Thyroid gland (tissue), 4 donors: ENCODE results near the gene PLEKHA8. TPM values are rescaled to one million over a fixed set of nuclear protein-coding genes. Genes with fewer than 3 reads are reported as not detected.
A peak's percentile ranks its signal among the peaks of the same experiment; 100 is the strongest.

Experiments used
- DNase-seq, 2 donors: peaks; one replicate each; pipeline ENCODE4 v3.0.0-alpha.2; 2019
- H3K27ac ChIP-seq, 3 donors: fragments of 200-600 bp; sonication (generic); 1 replicate in 2 of 3; 2 replicates in 1 of 3; pipeline ENCODE4 v1.5.1; 2016 to 2019; ENCODE audit warnings: mild to moderate bottlenecking in 1 of 3, moderate library complexity in 1 of 3
- H3K27me3 ChIP-seq: fragments of 200-600 bp; sonication (generic); one replicate; pipeline ENCODE4 v1.5.1; 2019
- H3K36me3 ChIP-seq, 2 donors: fragments of 200-600 bp; sonication (generic); one replicate each; pipeline ENCODE4 v1.5.1; 2016 to 2019
- H3K4me1 ChIP-seq, 2 donors: fragments of 200-600 bp; sonication (generic); one replicate each; pipeline ENCODE4 v1.5.1; 2017 to 2019
- H3K4me3 ChIP-seq, 3 donors: fragments of 200-600 bp; sonication (generic); replicated peaks in 1 of 3; 1 replicate in 2 of 3; 2 replicates in 1 of 3; pipeline ENCODE4 v1.5.1; 2016; ENCODE audit warnings: mild to moderate bottlenecking in 1 of 3
- H3K9me3 ChIP-seq: fragments of 200-600 bp; sonication (generic); one replicate; pipeline ENCODE4 v1.5.1; 2017
- CTCF ChIP-seq, 6 experiments: fragments of 200-600 bp in 3 of 6; fragments of 450-650 bp in 3 of 6; sonication (generic) in 3 of 6; IDR thresholded peaks; one replicate each; pipeline ENCODE4 v1.5.1; 2016 to 2019; ENCODE audit warnings: antibody characterized with exemption in 6 of 6, mild to moderate bottlenecking in 2 of 6, inconsistent platforms in 1 of 6, moderate library complexity in 1 of 6
- POLR2A ChIP-seq, 2 donors: fragments of 450-650 bp; IDR thresholded peaks; one replicate each; pipeline ENCODE4 v1.6.1; 2017; ENCODE audit warnings: antibody characterized with exemption in 2 of 2, mild to moderate bottlenecking in 2 of 2, moderate library complexity in 1 of 2
- WGBS, 2 donors: methylation state at CpG; one replicate each; pipeline ENCODE4 v1.1.5; 2017; 5-methylcytosine and 5-hydroxymethylcytosine counted together
- intact Hi-C: fragments of 100-400 bp; cut with DNase I; formaldehyde crosslinking; loops from one replicate; pipeline ENCODE4 v1.15.1; 2023
- total RNA-seq, 4 donors: library from RNA; depleted of rRNA; stranded (reverse); fragments of >200 nt; gene quantifications; one replicate each; pipeline ENCODE4 v1.2.3, GENCODE V29; 2016

PLEKHA8 gene
- total RNA-seq, 4 donors from 2014 or later: 7.1 to 13.3 (median 8.8) TPM

- Histone ChIP-seq H3K36me3 (no peaks in the 10 kb centered on the region), H3K27me3 (no peaks in the 10 kb centered on the region), H3K4me3 (peak overlapping the region in 1 of 3 donors; percentile 73), H3K27ac (peak overlapping the region in 2 of 3 donors; percentile 81 to 89), H3K9me3 (no peaks in the 10 kb centered on the region), H3K4me1 (peaks cover 6 to 23% of the 10 kb centered on the region in 2 donors)
- intact Hi-C loops: loop anchor here (10.0 kb wide), 1 partner anchor 112 kb away; the partner anchor contains the start of genes FKBP14 and PLEKHA8
- TF ChIP-seq POLR2A (IDR thresholded peaks at IDR 0.05) (no peak), CTCF (IDR thresholded peaks at IDR 0.05) (no peak)
- DNase-seq: no peak
- 78 to 88% methylated on average over 7 of the region's 7 CpGs for WGBS, 2 donors
These were observed 108.7 kb downstream of the PLEKHA8 start for GRCh38 chr7:30136743-30137485.

GRCh38 chr7:30139836-30140384, 111.7 kb downstream of the PLEKHA8 start:
- DNase-seq: no peak
- 78 to 86% methylated on average over 4 of the region's 4 CpGs for WGBS, 2 donors
- no peak overlapping the region for H3K4me3 ChIP-seq
- TF ChIP-seq POLR2A (IDR thresholded peaks at IDR 0.05) (no peak), CTCF (IDR thresholded peaks at IDR 0.05) (no peak)
- no peaks in the 10 kb centered on the region for H3K36me3 ChIP-seq
- H3K4me1 ChIP-seq: peaks cover 21 to 46% of the 10 kb centered on the region in 2 donors
- H3K27ac ChIP-seq: no peak overlapping the region
- intact Hi-C loops: loop anchor here (10.0 kb wide), 1 partner anchor 115 kb away; the partner anchor contains the start of genes FKBP14 and PLEKHA8
- H3K27me3 ChIP-seq: no peaks in the 10 kb centered on the region
- no peaks in the 10 kb centered on the region for H3K9me3 ChIP-seq

GRCh38 chr7:30140456-30140855, 112.2 kb downstream of the PLEKHA8 start:
- H3K4me1 ChIP-seq: peaks cover 21 to 46% of the 10 kb centered on the region in 2 donors
- H3K36me3 ChIP-seq: no peaks in the 10 kb centered on the region
- TF ChIP-seq POLR2A (IDR thresholded peaks at IDR 0.05) (no peak), CTCF (IDR thresholded peaks at IDR 0.05) (no peak)
- H3K27me3 ChIP-seq: no peaks in the 10 kb centered on the region
- no peaks in the 10 kb centered on the region for H3K9me3 ChIP-seq
- no peak overlapping the region for H3K4me3 ChIP-seq
- intact Hi-C loops: no loop called here
- H3K27ac ChIP-seq: no peak overlapping the region
- 93 to 95% methylated on average over 3 of the region's 3 CpGs for WGBS, 2 donors
- DNase-seq: no peak

- Histone ChIP-seq H3K4me3 (no peak overlapping the region), H3K4me1 (peaks cover 17 to 32% of the 10 kb centered on the region in 2 donors), H3K27ac (peak overlapping the region; percentile 18 to 82 (median 74)), H3K36me3 (no peaks in the 10 kb centered on the region), H3K9me3 (no peaks in the 10 kb centered on the region), H3K27me3 (no peaks in the 10 kb centered on the region)
- peak; percentile 68 to 77 for DNase-seq
- intact Hi-C loops: no loop called here
- 58 to 72% methylated on average over 9 of the region's 9 CpGs for whole genome bisulfite sequencing, 2 donors
- peak in 1 of 2 donors; percentile 50 for TF ChIP-seq POLR2A (IDR thresholded peaks at IDR 0.05)
- TF ChIP-seq CTCF (IDR thresholded peaks at IDR 0.05): no peak
These were observed 114.5 kb downstream of the PLEKHA8 start for GRCh38 chr7:30142710-30143109.

- no peaks in the 10 kb centered on the region for H3K36me3 ChIP-seq
- DNase-seq: no peak
- TF ChIP-seq CTCF (IDR thresholded peaks at IDR 0.05) (no peak), POLR2A (IDR thresholded peaks at IDR 0.05) (no peak)
- whole genome bisulfite sequencing, 2 donors: 89 to 100% methylated on average over 1 of the region's 1 CpG
- no peaks in the 10 kb centered on the region for H3K27me3 ChIP-seq
- H3K4me1 ChIP-seq: peaks cover 17 to 28% of the 10 kb centered on the region in 2 donors
- H3K27ac ChIP-seq: peak overlapping the region in 2 of 3 donors; percentile 74 to 82
- intact Hi-C loops: no loop called here
- H3K9me3 ChIP-seq: no peaks in the 10 kb centered on the region
- no peak overlapping the region for H3K4me3 ChIP-seq
These were observed 115.6 kb downstream of the PLEKHA8 start for GRCh38 chr7:30143748-30144251.
